ENCODE results near the gene FKBP3.

Gene FKBP3

DNA sequence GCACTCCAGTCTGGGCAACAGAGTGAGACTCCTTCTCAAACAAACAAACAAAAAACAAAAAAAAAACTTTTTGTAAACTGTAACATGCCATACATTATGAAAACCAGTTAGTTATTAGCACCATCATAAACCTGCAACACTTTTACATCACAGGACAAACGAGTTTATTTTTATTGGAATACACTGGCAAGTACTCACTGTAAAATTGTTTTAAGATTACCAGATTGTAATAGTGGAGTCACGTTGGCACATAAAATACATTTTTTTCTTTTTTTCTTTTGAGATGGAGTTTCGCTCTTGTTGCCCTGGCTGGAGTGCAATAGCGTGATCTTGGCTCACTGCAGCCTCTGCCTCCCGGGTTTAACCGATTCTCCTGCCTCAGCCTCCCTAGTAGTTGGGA lies 15.7 kb downstream of the FKBP3 start:
- no peaks in the 10 kb centered on the region for H3K79me1 ChIP-seq (ENCODE audit: low read depth, low read length)
- no peak overlapping the region for H3K23ac ChIP-seq (ENCODE audit: low read depth, low read length, poor library complexity)
- DNase-seq (ENCODE audit: low spot score) = no peak
- H3K36me3 ChIP-seq (replicated peaks in 1 of 2; ENCODE audit: control insufficient read depth in 2 of 2, insufficient read depth in 2 of 2, low read length in 2 of 2) = peaks cover 22 to 99% of the 10 kb centered on the region in 2 donors
- no peak overlapping the region for H2BK15ac ChIP-seq (ENCODE audit: low read length)
- H4K8ac ChIP-seq (ENCODE audit: low read depth, low read length) = no peak overlapping the region
- no peak overlapping the region for H3K4me2 ChIP-seq (ENCODE audit: insufficient read depth, low read length, poor library complexity, severe bottlenecking)
- WGBS, 2 donors (ENCODE audit: extremely low coverage in 2 of 2, insufficient read length in 2 of 2, insufficient replicate concordance in 1 of 2) = no CpG with 5 or more reads among the region's 6 CpGs
- H2BK120ac ChIP-seq (ENCODE audit: low read depth, low read length) = no peak overlapping the region
- no peak overlapping the region for H3K4ac ChIP-seq (ENCODE audit: low read length)
- no peak overlapping the region for H4K91ac ChIP-seq (ENCODE audit: low read depth, low read length, poor library complexity)
- no peak overlapping the region for H2AK5ac ChIP-seq (ENCODE audit: low read depth, low read length)
- H3K14ac ChIP-seq (ENCODE audit: low read length) = no peak overlapping the region
- no peak overlapping the region for H2BK5ac ChIP-seq (ENCODE audit: low read length)
- no peak overlapping the region for H3K4me3 ChIP-seq (ENCODE audit: low read length in 2 of 2)
- no peak overlapping the region for H2AFZ ChIP-seq (ENCODE audit: low read length)
- H3K4me1 ChIP-seq (ENCODE audit: control insufficient read depth in 2 of 2, insufficient read depth in 1 of 2, low read depth in 1 of 2, low read length in 2 of 2) = no peaks in the 10 kb centered on the region
- H3K9ac ChIP-seq (ENCODE audit: low read depth, low read length, poor library complexity) = no peak overlapping the region
- H3K27ac ChIP-seq (replicated peaks; ENCODE audit: low read length) = no peak overlapping the region
- H3K18ac ChIP-seq (ENCODE audit: low read length) = no peak overlapping the region
- H3K27me3 ChIP-seq (ENCODE audit: control insufficient read depth in 3 of 3, insufficient read depth in 3 of 3, low read depth in 1 of 3, low read length in 3 of 3) = no peaks in the 10 kb centered on the region
- H3K9me3 ChIP-seq (replicated peaks in 1 of 2; ENCODE audit: control insufficient read depth in 2 of 2, insufficient read depth in 1 of 2, low read depth in 1 of 2, low read length in 2 of 2) = peaks cover 0 to 1% of the 10 kb centered on the region in 2 donors
- no peak overlapping the region for H2BK12ac ChIP-seq (ENCODE audit: low read length)

DNA sequence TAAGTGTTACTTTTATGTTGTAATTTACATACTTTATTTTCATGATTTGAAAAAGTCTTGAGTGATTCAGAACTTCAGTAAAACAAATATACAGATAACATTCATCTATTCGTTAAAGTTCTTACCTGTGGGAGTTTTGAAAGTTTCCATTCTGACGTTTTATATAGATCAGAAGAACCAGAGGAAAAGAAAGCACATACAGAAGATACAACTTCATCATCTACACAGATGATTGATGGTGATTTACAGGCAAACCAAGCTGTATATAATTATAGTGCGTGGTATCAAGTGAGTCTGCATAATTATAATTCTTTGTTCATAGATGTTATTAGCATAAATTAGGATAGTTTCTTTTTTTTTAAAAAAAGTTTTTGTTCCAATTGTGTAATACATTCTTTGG lies 20.0 kb downstream of the FKBP3 start:
- no peak for DNase-seq (ENCODE audit: low spot score)
- Histone ChIP-seq H3K18ac (ENCODE audit: low read length) (no peak overlapping the region), H3K23ac (ENCODE audit: low read depth, low read length, poor library complexity) (no peak overlapping the region), H2AK5ac (ENCODE audit: low read depth, low read length) (no peak overlapping the region), H2BK12ac (ENCODE audit: low read length) (no peak overlapping the region), H3K4me1 (ENCODE audit: control insufficient read depth in 2 of 2, insufficient read depth in 1 of 2, low read depth in 1 of 2, low read length in 2 of 2) (no peaks in the 10 kb centered on the region), H4K8ac (ENCODE audit: low read depth, low read length) (no peak overlapping the region), H3K4ac (ENCODE audit: low read length) (no peak overlapping the region), H3K14ac (ENCODE audit: low read length) (no peak overlapping the region), H3K9me3 (replicated peaks in 1 of 2; ENCODE audit: control insufficient read depth in 2 of 2, insufficient read depth in 1 of 2, low read depth in 1 of 2, low read length in 2 of 2) (no peaks in the 10 kb centered on the region), H3K4me3 (ENCODE audit: low read length in 2 of 2) (no peak overlapping the region), H2AFZ (ENCODE audit: low read length) (no peak overlapping the region), H2BK120ac (ENCODE audit: low read depth, low read length) (no peak overlapping the region), H3K4me2 (ENCODE audit: insufficient read depth, low read length, poor library complexity, severe bottlenecking) (no peak overlapping the region), H3K27ac (replicated peaks; ENCODE audit: low read length) (no peak overlapping the region), H3K36me3 (replicated peaks in 1 of 2; ENCODE audit: control insufficient read depth in 2 of 2, insufficient read depth in 2 of 2, low read length in 2 of 2) (peaks cover 20 to 100% of the 10 kb centered on the region in 2 donors), H3K27me3 (ENCODE audit: control insufficient read depth in 3 of 3, insufficient read depth in 3 of 3, low read depth in 1 of 3, low read length in 3 of 3) (no peaks in the 10 kb centered on the region), H2BK15ac (ENCODE audit: low read length) (no peak overlapping the region), H2BK5ac (ENCODE audit: low read length) (no peak overlapping the region), H3K9ac (ENCODE audit: low read depth, low read length, poor library complexity) (no peak overlapping the region), H4K91ac (ENCODE audit: low read depth, low read length, poor library complexity) (no peak overlapping the region), H3K79me1 (ENCODE audit: low read depth, low read length) (no peaks in the 10 kb centered on the region)
- WGBS, 2 donors (ENCODE audit: extremely low coverage in 2 of 2, insufficient read length in 2 of 2, insufficient replicate concordance in 1 of 2) = no CpG with 5 or more reads among the region's 3 CpGs

DNA sequence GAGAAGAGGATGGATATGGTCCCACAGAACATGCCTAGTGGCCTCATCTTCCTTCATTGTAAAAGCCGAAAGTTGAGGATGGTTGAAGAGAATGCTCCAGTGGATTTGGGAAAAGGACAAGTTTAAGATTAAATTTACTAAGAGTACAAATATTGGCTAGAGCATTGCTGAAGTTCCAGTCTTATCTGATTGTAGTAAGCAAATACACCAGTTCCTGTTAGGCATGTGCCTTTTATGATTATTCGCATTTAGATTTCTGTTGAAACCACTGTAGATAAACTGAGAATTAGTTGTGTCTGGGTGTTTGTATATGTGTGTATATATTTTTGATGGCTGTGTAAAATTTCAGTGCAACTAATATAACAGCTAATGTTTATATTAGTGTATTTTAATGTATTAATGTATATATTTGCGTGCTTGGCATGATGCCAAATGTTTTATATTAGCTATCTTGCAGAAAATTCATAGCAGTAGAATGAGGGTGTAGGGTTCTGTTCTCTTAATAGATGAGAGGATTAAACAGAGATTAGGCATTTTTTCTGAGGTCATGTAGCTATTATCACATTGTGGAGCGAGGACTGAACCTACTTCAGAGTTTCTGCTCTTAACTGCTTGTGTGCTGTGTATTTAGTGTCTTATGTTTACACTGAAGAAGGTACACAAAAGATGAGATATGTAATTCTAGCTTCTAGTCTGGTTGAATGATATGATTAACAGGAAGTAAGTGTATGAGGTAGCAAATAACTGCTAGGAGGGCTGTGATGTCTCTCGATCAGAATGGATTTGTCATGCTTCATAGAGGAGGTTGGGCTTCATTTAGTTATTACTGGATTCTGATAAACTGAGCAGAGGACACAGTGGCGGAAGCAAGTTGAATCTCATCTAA lies 21.1 kb downstream of the FKBP3 start:
- Histone ChIP-seq H4K8ac (ENCODE audit: low read depth, low read length) (no peak overlapping the region), H4K91ac (ENCODE audit: low read depth, low read length, poor library complexity) (no peak overlapping the region), H3K23ac (ENCODE audit: low read depth, low read length, poor library complexity) (no peak overlapping the region), H3K27ac (replicated peaks; ENCODE audit: low read length) (no peak overlapping the region), H3K27me3 (ENCODE audit: control insufficient read depth in 3 of 3, insufficient read depth in 3 of 3, low read depth in 1 of 3, low read length in 3 of 3) (no peaks in the 10 kb centered on the region), H2BK12ac (ENCODE audit: low read length) (no peak overlapping the region), H3K18ac (ENCODE audit: low read length) (no peak overlapping the region), H2BK120ac (ENCODE audit: low read depth, low read length) (no peak overlapping the region), H2BK5ac (ENCODE audit: low read length) (no peak overlapping the region), H3K4ac (ENCODE audit: low read length) (no peak overlapping the region), H2AK5ac (ENCODE audit: low read depth, low read length) (no peak overlapping the region), H3K4me1 (ENCODE audit: control insufficient read depth in 2 of 2, insufficient read depth in 1 of 2, low read depth in 1 of 2, low read length in 2 of 2) (no peaks in the 10 kb centered on the region), H3K9ac (ENCODE audit: low read depth, low read length, poor library complexity) (no peak overlapping the region), H3K36me3 (replicated peaks in 1 of 2; ENCODE audit: control insufficient read depth in 2 of 2, insufficient read depth in 2 of 2, low read length in 2 of 2) (peaks cover 20 to 100% of the 10 kb centered on the region in 2 donors), H2AFZ (ENCODE audit: low read length) (no peak overlapping the region), H3K4me2 (ENCODE audit: insufficient read depth, low read length, poor library complexity, severe bottlenecking) (no peak overlapping the region), H3K14ac (ENCODE audit: low read length) (no peak overlapping the region), H3K79me1 (ENCODE audit: low read depth, low read length) (no peaks in the 10 kb centered on the region), H2BK15ac (ENCODE audit: low read length) (no peak overlapping the region), H3K4me3 (ENCODE audit: low read length in 2 of 2) (no peak overlapping the region), H3K9me3 (replicated peaks in 1 of 2; ENCODE audit: control insufficient read depth in 2 of 2, insufficient read depth in 1 of 2, low read depth in 1 of 2, low read length in 2 of 2) (no peaks in the 10 kb centered on the region)
- WGBS, 2 donors (ENCODE audit: extremely low coverage in 2 of 2, insufficient read length in 2 of 2, insufficient replicate concordance in 1 of 2) = no CpG with 5 or more reads among the region's 6 CpGs
- no peak for DNase-seq (ENCODE audit: low spot score)

DNA sequence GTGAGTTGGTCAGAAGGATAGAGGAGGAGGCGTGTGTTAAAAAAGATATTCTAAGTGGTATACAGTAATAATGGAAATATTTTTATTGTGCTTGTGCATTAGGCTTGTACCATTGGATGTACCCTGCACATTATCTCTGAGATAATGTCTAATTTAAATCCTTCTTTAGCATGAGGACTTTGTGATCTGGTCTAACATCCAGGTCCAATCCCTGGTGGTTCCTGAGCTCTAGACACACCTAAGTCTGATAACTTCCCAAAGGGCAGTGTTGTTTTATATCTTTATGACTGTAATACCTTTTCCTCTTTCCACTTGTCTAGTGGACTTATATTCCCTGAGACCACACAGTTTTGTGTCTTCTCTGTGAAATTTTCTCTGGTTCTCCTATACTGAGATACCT lies 29.7 kb downstream of the FKBP3 start:
- Histone ChIP-seq H4K91ac (ENCODE audit: low read depth, low read length, poor library complexity) (no peak overlapping the region), H3K4me1 (ENCODE audit: control insufficient read depth in 2 of 2, insufficient read depth in 1 of 2, low read depth in 1 of 2, low read length in 2 of 2) (no peaks in the 10 kb centered on the region), H3K79me1 (ENCODE audit: low read depth, low read length) (no peaks in the 10 kb centered on the region), H3K27me3 (ENCODE audit: control insufficient read depth in 3 of 3, insufficient read depth in 3 of 3, low read depth in 1 of 3, low read length in 3 of 3) (no peaks in the 10 kb centered on the region), H4K8ac (ENCODE audit: low read depth, low read length) (no peak overlapping the region), H2BK120ac (ENCODE audit: low read depth, low read length) (no peak overlapping the region), H2AFZ (ENCODE audit: low read length) (no peak overlapping the region), H3K4ac (ENCODE audit: low read length) (no peak overlapping the region), H2AK5ac (ENCODE audit: low read depth, low read length) (no peak overlapping the region), H3K18ac (ENCODE audit: low read length) (no peak overlapping the region), H2BK5ac (ENCODE audit: low read length) (no peak overlapping the region), H3K4me2 (ENCODE audit: insufficient read depth, low read length, poor library complexity, severe bottlenecking) (no peak overlapping the region), H3K36me3 (replicated peaks in 1 of 2; ENCODE audit: control insufficient read depth in 2 of 2, insufficient read depth in 2 of 2, low read length in 2 of 2) (peaks cover 13 to 100% of the 10 kb centered on the region in 2 donors), H3K23ac (ENCODE audit: low read depth, low read length, poor library complexity) (no peak overlapping the region), H3K27ac (replicated peaks; ENCODE audit: low read length) (no peak overlapping the region), H3K4me3 (ENCODE audit: low read length in 2 of 2) (no peak overlapping the region), H3K14ac (ENCODE audit: low read length) (no peak overlapping the region), H3K9me3 (replicated peaks in 1 of 2; ENCODE audit: control insufficient read depth in 2 of 2, insufficient read depth in 1 of 2, low read depth in 1 of 2, low read length in 2 of 2) (no peaks in the 10 kb centered on the region), H3K9ac (ENCODE audit: low read depth, low read length, poor library complexity) (no peak overlapping the region), H2BK15ac (ENCODE audit: low read length) (no peak overlapping the region), H2BK12ac (ENCODE audit: low read length) (no peak overlapping the region)
- no peak for DNase-seq (ENCODE audit: low spot score)
- no CpG with 5 or more reads among the region's 1 CpG for whole genome bisulfite sequencing, 2 donors (ENCODE audit: extremely low coverage in 2 of 2, insufficient read length in 2 of 2, insufficient replicate concordance in 1 of 2)
